SK-N-MC (cell line): ENCODE results near the gene ISYNA1.

Source experiments
- DNase-seq: peaks from one replicate; pipeline ENCODE4 v3.0.0-alpha.2; 2011; ENCODE audit warnings: low read depth, low spot score
- H3K27ac ChIP-seq: fragments of 200-600 bp; sonication (generic); 2 replicates; pipeline ENCODE4 v1.5.1; 2016; ENCODE audit warnings: mixed run types
- H3K36me3 ChIP-seq: fragments of 200-600 bp; sonication (generic); 2 replicates; pipeline ENCODE4 v1.6.1; 2017; ENCODE audit warnings: antibody characterized with exemption, low read length, mixed read lengths; ENCODE audit not compliant: insufficient read depth
- H3K4me3 ChIP-seq: fragments of 200-600 bp; sonication (generic); 2 replicates; pipeline ENCODE4 v1.5.1; 2016
- H3K9ac ChIP-seq: fragments of 200-600 bp; sonication (generic); 2 replicates; pipeline ENCODE4 v1.8.0; 2017; ENCODE audit warnings: mixed run types, mixed read lengths; ENCODE audit not compliant: insufficient read length
- H3K9me3 ChIP-seq: fragments of 200-600 bp; sonication (generic); 2 replicates; pipeline ENCODE4 v1.6.1; 2017; ENCODE audit warnings: low read depth, mild to moderate bottlenecking, antibody characterized with exemption, low read length, moderate library complexity, mixed read lengths
- EZH2 ChIP-seq: fragments of 200-600 bp; sonication (generic); IDR thresholded peaks from one replicate; pipeline ENCODE4 v1.6.1; 2017; ENCODE audit warnings: antibody characterized with exemption
- FOXP2 ChIP-seq: optimal IDR thresholded peaks from 2 replicates; pipeline ENCODE3; 2011; ENCODE audit warnings: mild to moderate bottlenecking, moderate library complexity; ENCODE audit not compliant: insufficient read depth; ENCODE audit errors: extremely low read length, control extremely low read depth
- POLR2AphosphoS5 ChIP-seq: IDR thresholded peaks from 2 replicates; pipeline ENCODE4 v1.6.1; 2012; ENCODE audit warnings: mild to moderate bottlenecking, low read depth, low read length, borderline replicate concordance

ISYNA1 gene

DNA sequence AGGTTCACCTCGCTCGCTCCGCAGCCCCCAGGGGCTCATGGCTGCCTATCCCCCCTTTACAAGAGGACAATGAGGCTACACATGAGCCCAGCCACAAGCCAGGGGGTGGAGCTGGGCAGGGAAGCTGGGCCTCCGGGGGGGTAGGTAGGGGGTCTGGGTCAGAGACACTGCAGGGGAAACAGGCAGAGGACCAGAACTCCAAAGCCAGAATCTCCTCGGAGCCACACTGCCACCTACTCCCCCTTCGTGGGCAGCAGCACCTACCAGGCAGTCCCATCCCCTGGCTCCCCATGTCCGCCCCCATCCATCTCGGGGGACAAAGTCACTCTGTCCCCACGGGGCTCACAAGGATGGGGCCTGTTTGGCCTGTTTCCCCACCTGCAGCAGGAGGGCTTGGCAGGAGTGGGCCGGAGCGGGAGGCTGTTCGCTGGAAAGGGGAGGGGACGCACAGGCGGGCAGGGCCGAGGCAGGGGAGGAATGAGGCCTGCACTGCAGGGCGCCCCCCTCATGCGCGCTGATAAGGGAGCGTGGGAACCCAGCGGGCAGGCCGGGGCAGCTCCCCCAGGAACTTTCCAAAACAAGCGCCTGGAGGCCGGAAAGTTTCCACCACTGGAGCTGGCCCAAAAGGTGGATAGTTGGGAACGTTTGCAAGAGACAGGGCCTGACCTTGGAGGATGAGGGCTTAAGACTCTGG is 545 bp upstream of the ISYNA1 start:
- TF ChIP-seq EZH2 (no peak), POLR2AphosphoS5 (no peak), FOXP2 (no peak)
- Histone ChIP-seq H3K9me3 (no peaks in the 10 kb centered on the region), H3K36me3 (peaks cover 13% of the 10 kb centered on the region; the same call in 1 of the 2 replicates), H3K27ac (0 out of 2 replicates have a peak overlapping the region, but pooled peaks have one; percentile 4), H3K4me3 (peak overlapping the region; percentile 88), H3K9ac (no peak overlapping the region)
- DNase-seq = no peak

DNA sequence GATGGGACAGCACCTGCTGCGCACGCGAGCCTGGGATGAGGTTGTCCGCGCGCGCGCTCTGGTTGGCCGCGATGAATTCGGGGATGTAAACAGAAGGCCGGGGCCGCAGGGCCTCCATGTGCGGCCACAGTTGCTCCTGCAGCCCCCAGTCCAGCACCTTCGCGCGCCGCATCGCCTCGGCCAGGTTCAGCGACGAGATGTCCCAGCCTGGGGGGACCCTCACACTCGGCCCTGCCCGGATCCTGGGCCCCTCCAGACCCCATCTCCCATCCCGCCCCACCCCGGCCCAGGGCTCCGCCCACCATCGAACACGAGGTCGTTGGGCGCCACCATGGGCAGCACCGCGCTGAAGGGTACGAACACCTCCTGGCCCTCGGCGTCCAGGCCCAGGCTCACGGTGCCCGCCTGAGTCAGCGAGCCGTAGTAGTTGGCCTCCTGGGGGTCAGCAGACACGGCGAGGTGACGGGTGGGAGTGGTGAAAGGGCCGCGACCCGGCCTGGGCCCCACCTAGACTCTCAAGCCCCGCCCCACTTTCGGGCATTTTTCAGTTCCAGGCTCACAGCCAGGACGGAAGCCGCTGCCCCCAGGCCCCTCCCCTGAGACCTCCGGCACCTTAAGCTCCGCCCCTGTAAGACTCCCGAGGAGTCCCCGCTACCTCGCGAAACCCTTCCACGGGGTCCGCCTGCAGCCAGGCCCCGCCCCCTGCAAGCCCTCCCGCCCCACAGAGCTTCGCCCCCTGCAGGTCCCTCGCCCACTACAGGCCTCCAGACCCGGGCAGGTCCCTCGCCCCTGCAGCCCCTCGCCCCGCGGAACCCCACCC is 1.1 kb downstream of the ISYNA1 start:
- peak overlapping the region; percentile 88 for H3K4me3 ChIP-seq
- peaks cover 13% of the 10 kb centered on the region; the same call in 1 of the 2 replicates for H3K36me3 ChIP-seq
- H3K9me3 ChIP-seq = no peaks in the 10 kb centered on the region
- H3K9ac ChIP-seq = no peak overlapping the region
- H3K27ac ChIP-seq = no peak overlapping the region
- no peak for DNase-seq
- no peak for TF ChIP-seq EZH2
- peak; percentile 48; the same call in 1 of the 2 replicates for TF ChIP-seq POLR2AphosphoS5

DNA sequence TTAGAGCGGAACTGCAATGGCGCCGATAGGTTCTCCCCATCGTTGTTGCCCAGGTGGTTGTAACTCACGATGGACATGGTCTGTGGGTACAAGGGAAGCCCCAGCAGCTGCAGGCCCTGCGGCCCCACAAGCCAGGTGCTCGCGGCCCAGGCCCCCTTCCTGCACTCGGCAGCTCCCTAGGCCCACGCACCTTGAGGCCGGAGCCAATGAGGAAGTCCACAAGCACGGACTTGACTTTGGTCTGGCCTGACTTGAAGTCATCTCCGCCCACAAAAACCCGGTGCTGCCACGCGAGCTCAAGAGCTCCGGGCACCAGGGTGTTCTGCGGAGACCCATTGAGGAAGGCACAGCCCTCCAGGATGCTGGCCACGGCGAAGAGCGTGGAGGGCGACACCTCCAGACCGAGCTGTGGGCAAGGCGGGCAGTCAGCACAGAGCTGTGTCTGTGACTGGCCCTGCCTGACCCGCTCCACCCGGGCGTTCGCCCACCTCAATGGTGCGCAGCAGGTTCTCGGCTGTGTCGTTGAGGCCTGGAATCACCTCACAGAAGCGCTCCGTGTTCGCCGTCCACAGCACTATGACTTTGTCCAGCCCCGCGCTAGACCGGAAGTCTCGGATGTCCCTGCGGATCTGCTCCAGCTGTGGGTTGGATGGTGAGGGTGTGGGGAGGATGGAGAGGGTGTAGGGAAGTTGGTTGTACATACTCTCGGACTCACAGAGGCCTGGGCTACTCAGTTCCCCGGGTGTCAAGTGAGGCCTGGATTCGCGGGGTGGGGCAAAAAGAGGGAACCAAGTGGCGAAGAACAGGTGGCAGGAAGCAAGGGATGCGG is 1.9 kb downstream of the ISYNA1 start:
- Histone ChIP-seq H3K9ac (no peak overlapping the region), H3K4me3 (peak overlapping the region; percentile 88), H3K27ac (no peak overlapping the region), H3K36me3 (peaks cover 13% of the 10 kb centered on the region; the same call in 1 of the 2 replicates), H3K9me3 (no peaks in the 10 kb centered on the region)
- TF ChIP-seq FOXP2 (no peak), POLR2AphosphoS5 (no peak; the same call in 1 of the 2 replicates), EZH2 (no peak)
- no peak for DNase-seq

DNA sequence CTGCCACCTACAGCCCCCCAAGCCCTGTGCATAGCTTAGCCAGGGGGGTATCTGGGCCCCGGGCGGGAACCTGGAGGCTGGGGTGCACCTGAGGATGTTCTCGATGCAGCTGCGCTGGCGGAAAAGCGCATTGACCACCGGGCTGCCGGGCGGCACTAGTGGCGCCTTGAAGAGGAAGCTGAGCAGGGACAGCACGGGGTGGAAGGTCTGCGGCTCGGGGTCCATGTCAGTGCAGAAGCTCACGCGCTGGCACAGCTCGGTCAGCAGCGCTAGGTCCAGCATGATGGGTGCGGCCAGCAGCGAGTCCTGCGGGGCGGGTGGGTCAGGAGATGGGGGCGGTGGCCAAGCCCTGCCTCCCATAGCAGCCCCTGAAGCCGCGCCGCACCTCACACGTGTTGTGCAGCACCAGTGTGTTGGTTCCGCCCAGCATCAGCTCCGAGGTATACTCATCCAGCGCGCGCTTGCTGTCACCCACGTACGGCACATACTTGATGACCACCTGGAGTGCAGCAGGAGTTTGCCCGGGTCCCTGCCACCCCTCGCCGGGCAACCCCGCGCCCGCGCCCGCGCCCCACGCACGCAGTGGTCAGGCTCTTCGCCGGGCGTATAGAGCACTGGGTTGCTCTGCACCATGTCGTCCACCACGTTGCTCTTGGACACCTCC is 2.6 kb downstream of the ISYNA1 start:
- no peak overlapping the region for H3K9ac ChIP-seq
- no peaks in the 10 kb centered on the region for H3K9me3 ChIP-seq
- H3K36me3 ChIP-seq = peaks cover 17% of the 10 kb centered on the region; the same call in 1 of the 2 replicates
- H3K27ac ChIP-seq = no peak overlapping the region
- TF ChIP-seq EZH2 = no peak
- no peak overlapping the region for H3K4me3 ChIP-seq
- no peak for DNase-seq

DNA sequence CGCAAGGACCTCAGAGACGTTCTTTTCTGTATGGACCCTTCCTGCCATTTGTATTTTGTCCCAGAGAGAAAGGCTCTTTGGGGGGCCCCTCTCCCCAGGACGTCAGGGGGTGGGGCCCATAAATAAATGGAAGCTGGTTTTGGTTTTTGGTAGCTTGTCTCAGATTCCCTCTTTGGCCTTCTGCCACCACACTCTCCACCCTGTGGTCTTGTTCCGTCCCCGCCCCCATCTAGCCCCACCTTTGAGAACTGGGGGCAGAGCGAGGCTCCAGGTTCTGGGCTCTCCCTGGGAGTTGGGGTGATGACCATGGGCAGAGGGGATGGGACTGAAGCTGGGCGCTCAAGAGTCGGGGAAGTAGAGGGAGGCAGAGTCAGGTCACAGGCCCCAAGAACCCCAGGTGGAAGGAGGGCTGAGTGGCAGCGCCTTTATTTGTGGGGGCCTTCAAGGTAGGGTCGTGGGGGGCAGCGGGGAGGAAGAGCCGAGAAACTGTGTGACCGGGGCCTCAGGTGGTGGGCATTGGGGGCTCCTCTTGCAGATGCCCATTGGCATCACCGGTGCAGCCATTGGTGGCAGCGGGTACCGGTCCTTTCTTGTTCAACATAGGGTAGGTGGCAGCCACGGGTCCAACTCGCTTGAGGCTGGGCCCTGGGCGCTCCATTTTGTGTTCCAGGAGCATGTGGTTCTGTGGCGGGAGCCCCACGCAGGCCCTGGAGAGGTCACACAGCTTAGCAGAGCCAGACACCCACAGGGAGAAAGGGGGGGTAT is 3.3 kb downstream of the ISYNA1 start:
- TF ChIP-seq FOXP2 (no peak), POLR2AphosphoS5 (no peak; the same call in 1 of the 2 replicates), EZH2 (no peak)
- Histone ChIP-seq H3K4me3 (no peak overlapping the region), H3K36me3 (peaks cover 17% of the 10 kb centered on the region; the same call in 1 of the 2 replicates), H3K9me3 (no peaks in the 10 kb centered on the region), H3K27ac (peak overlapping the region; percentile 48; the same call in 1 of the 2 replicates), H3K9ac (no peak overlapping the region)
- no peak for DNase-seq

DNA sequence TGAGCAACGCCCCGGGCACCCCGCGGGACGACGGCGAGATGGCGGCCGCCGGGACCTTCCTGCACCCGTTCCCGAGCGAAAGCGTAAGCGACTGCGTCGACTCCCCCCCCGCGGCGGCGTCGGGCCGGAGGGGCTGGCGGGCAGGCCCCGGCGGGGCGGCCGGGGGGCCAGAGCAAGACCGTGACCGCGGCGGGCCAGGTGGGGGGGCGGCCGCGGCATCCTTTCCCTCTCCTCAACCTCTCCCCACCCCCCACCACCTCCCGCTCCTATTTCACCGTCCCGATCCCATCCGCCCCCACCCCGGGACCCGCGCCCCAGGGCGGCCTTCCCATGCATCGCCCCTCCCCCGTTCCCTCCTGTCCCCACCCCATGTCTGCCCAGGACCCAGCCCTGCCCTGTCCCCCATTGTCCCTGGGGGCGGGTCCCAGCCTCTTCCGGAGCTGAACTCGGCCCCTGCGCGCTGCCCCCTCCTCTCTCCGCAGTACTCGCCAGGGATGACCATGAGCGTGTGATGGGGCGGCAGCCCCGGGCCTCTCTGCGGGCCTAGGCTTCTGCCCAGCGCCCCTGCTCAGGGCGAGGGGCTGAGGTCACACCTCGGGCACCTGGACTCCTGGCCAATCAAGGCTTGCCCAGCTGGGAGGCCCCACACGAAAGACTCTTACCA is 4.1 kb downstream of the ISYNA1 start:
- Histone ChIP-seq H3K9ac (no peak overlapping the region), H3K36me3 (peaks cover 17% of the 10 kb centered on the region; the same call in 1 of the 2 replicates), H3K9me3 (no peaks in the 10 kb centered on the region), H3K4me3 (peak overlapping the region; percentile 43), H3K27ac (peak overlapping the region; percentile 48; the same call in 1 of the 2 replicates)
- TF ChIP-seq EZH2 (no peak), FOXP2 (no peak), POLR2AphosphoS5 (no peak)
- no peak for DNase-seq
